GM06990 (cell line): ENCODE measurements around the gene RNF115.

Experiments
- DNase-seq: peaks from one replicate; pipeline ENCODE4 v3.0.0-alpha.2; 2011; ENCODE audit not compliant: insufficient read length; ENCODE audit errors: extremely low read depth
- H3K27me3 ChIP-seq: replicated peaks from 2 replicates; pipeline ENCODE4 v1.6.0; 2011; ENCODE audit warnings: low read length; ENCODE audit not compliant: control insufficient read depth, insufficient read depth
- H3K36me3 ChIP-seq: 2 replicates; pipeline ENCODE4 v1.5.1; 2011; ENCODE audit warnings: low read length; ENCODE audit not compliant: control insufficient read depth, insufficient read depth
- H3K4me3 ChIP-seq: replicated peaks from 2 replicates; pipeline ENCODE4 v1.5.1; 2011; ENCODE audit warnings: low read depth, mild to moderate bottlenecking, control low read depth, low read length
- TF ChIP-seq, protein P1 (sequence below): IDR thresholded peaks from 2 replicates; pipeline ENCODE4 v1.5.1; 2011; ENCODE audit warnings: low read length, control low read depth, mild to moderate bottlenecking, inconsistent platforms; ENCODE audit not compliant: insufficient read depth, poor library complexity, severe bottlenecking

RNF115 gene

DNA sequence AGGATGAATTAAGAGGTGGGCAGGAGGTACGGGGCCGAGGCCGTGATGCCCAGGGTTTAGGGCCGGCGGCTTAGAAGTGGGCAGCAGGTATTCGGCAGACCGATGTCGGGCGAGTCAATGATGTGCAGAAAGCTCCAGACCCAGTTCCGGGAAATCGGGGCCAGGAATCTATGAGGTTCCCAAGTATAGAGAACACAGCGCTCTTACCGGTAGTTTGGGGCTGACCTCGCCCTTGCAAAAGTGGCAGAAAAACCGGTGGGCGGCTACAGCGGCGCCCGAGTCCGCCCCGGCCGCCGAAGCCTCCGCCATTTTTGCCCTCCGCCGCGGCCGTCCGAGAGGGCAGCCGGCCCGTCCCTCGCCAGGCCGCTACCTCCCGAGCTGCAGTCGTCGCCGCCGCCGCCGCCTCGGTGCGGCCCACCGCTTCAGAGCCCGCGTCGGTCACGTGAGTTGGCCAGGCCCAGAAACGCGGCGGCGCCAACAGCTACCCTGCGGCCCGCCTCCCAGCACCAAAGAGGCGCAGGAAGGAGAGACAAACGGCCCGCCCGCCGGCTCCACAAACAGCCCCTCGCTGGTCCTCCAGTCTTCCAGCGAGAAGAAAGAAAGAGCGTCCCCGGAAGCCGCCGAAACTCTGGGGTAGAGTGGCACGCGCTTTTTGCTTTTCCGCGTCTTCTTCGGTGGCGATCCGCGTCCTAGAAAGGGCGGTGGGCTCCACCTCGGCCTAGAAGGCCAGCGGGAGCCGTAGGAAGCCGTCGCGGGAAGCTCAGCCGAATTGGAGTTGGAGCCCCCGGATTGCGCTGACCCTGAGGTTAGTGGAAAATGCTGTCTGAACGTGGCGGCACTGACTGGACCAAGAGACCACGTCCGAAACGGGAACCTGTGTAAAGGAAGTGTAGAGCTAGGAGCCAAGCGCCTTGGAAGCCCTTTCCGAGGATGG is at the start of gene RNF115, which contains the start of gene POLR3C:
TSS of gene RNF115 (minus strand) at position 531 of the 934 bp plus-strand sequence. CDS start at position 309, 222 bp downstream.
TSS of gene POLR3C (plus strand) at position 636 of the 934 bp plus-strand sequence. CDS start 1,577 bp downstream, outside the sequence.
- TF ChIP-seq, protein P1, sequence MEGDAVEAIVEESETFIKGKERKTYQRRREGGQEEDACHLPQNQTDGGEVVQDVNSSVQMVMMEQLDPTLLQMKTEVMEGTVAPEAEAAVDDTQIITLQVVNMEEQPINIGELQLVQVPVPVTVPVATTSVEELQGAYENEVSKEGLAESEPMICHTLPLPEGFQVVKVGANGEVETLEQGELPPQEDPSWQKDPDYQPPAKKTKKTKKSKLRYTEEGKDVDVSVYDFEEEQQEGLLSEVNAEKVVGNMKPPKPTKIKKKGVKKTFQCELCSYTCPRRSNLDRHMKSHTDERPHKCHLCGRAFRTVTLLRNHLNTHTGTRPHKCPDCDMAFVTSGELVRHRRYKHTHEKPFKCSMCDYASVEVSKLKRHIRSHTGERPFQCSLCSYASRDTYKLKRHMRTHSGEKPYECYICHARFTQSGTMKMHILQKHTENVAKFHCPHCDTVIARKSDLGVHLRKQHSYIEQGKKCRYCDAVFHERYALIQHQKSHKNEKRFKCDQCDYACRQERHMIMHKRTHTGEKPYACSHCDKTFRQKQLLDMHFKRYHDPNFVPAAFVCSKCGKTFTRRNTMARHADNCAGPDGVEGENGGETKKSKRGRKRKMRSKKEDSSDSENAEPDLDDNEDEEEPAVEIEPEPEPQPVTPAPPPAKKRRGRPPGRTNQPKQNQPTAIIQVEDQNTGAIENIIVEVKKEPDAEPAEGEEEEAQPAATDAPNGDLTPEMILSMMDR: no peak
- no peaks in the 10 kb centered on the region for H3K27me3 ChIP-seq
- H3K4me3 ChIP-seq: peak within 1 kb of the TSS; percentile 99
- DNase-seq: peak; percentile 89
- peaks cover 8% of the 10 kb centered on the region for H3K36me3 ChIP-seq

DNA sequence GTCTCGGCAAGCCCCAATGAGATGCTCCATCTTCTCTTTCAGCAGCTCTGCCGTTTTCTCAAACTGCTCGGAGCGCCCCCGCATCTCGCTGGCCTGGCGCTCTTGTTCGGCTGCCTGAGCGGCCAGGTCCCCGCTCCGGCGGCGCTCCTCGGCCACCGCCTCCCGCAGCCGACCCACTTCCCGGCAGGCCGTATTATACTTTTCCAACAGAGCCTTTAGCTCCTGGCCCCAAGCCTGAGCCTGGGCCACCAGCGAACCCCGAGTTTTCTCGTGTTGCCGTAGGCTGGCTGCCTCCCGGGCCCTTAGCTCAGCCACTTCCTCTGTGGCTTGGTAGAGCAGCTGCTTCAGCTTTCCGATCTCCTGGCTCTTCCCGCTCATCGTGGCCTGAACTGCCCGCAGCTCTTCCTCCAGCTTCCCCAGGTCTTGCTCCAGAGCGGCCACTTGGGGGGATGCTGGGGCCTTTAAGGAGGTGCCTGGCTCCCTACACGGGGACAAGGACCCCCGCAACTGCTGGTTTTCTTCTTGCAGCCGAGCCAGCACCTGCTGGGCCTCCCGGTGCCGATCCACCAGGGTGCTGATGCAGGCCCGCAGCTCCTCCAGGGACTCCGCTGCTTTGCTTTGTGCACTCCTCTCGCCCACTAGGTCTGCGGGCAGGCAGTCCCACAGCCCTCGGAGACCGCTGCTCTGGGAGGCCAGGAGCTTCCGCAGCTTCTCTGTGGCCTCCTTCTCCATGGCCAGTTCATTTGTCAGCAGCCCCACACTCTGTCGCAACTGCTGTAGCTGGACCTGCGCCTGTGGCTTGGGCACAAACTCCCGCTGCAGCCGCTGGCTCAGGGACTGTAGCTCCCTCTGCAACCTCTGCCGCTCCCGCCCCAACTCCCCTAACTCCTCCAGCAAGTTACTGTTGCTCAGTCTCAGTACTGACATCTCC is 48.4 kb upstream of the RNF115 start:
- Histone ChIP-seq H3K4me3 (peak overlapping the region; percentile 39), H3K27me3 (no peaks in the 10 kb centered on the region; the same call in none of the 2 replicates), H3K36me3 (no peaks in the 10 kb centered on the region)
- peak; percentile 26 for DNase-seq
- TF ChIP-seq, protein P1: no peak

DNA sequence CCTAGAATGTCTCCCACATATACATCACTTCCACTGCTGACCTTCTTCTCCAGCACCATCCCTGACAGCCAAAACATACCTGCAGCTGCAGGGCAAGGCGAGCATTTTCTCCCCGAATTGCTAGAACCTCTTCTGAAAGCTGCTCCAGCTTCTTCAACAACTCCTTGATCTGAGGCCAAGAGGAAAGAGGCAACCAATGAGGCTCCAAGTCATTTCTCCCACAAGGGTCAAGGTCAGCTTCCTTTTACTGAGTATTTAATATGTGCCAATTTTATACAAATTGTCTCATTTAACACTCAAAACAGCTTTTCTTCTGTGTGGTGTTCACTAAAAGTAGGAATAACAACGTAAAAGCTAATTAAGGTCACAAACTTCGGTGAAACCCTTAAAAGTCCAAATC is 44.3 kb upstream of the RNF115 start:
- TF ChIP-seq, protein P1: no peak
- H3K4me3 ChIP-seq: no peak overlapping the region
- no peaks in the 10 kb centered on the region for H3K36me3 ChIP-seq
- DNase-seq: no peak
- H3K27me3 ChIP-seq: no peaks in the 10 kb centered on the region; the same call in none of the 2 replicates

DNA sequence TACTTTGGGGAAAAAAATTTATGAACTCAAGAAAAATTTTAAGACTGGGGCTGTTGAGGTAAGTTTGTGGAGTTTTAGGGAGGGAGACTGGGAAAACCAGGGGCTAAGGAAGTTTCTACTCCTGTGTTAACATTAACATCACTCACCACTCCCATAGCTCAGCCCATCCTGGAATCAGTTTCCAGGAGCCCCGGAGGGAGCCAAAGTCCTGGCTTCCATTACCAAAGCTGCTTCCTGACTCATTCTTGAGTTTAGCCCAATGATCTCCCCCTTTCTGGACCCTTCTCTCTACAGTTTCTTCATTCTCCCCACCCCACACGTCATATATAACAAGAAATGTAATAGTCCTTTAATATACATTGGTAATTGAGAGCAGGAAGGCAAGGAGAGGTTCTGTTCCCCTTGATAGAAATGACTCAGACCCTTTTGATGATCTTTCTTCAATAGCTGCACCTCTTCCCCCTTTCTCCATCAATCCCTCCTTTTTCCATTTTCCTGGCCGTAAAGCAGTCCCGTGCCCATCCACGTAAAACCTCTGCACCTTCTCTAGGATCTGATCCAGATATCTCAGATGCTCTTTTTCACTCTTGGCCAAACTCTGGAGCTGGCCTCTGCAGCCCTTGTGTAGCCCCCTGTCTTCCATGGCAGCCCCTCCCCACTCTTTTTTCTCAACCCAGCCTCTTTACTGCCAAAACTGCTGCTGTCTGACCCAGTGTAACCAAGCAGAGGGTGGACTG is 39.6 kb upstream of the RNF115 start:
- Histone ChIP-seq H3K27me3 (no peaks in the 10 kb centered on the region), H3K4me3 (no peak overlapping the region), H3K36me3 (no peaks in the 10 kb centered on the region)
- TF ChIP-seq, protein P1: no peak
- DNase-seq: no peak

DNA sequence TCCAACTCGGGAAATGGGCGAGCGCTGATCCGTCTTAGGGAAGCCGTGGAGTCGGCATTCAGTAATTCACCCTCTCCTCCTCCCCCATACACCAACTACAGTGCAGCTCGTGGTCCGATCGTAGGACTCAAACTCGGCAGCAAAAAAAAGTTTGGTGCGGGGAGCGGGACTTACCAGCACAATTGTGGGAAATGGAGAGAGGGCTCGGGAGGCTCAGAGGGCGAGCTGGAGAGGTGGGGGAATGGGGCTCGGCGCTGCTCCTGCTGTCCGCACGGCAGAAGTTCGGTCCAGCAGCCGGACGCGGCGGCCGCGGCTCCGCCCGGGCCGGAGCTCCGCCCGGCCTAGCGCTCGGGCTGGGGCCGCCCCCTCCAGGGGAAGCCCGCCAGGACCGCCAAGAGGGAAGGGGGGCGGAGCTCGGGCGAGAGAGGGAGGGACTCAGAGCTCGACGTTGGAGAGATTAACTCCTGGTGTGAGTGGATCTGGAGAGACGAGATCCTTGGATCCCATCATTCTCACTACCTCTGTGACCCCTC is 35.7 kb upstream of the RNF115 start:
- no peaks in the 10 kb centered on the region for H3K27me3 ChIP-seq
- DNase-seq: peak; percentile 87
- TF ChIP-seq, protein P1: no peak
- peaks cover 1% of the 10 kb centered on the region for H3K36me3 ChIP-seq
- peak overlapping the region; percentile 90 for H3K4me3 ChIP-seq
